DMS79 treated with DMSO at 0.1 percent for 48 hours (cell line): ENCODE data around the gene KRTAP21-1.
"Not testable (repeated sequence)": the region's sequence is repeated elsewhere in the genome, so short reads cannot be mapped to it uniquely, and the experiment has no call there.

ENCODE experiments used
- DNase-seq: peaks from one replicate; lab custom pipeline; 2025; lab: John Stamatoyannopoulos, UW

KRTAP21-1 gene

GRCh38 chr21:30755328-30755727 is at the start of gene KRTAP21-1:
TSS of gene KRTAP21-1 (minus strand) at chr21:30755428. CDS start at chr21:30755378, 50 bp downstream.
- not testable (repeated sequence) for DNase-seq

DNA sequence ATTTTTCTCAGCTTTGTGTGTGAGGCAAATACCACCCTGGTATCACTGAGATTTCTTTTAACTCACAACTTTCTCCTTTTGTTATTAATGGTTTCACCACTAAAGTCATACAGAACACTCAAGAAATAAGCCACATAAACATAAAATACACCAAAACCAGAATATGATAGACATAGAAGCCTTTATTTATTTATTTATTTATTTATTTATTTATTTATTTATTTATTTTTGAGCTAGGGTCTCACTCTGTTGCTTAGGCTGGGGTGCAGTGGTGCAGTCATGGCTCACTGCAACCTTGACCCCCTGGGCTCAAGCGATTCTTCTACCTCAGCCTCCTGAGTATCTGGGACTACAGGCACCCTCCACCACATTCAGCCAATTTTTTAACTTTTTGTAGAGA is 45.4 kb upstream of the KRTAP21-1 start:
- no peak for DNase-seq

- DNase-seq = no peak
These were observed 38.5 kb upstream of the KRTAP21-1 start for GRCh38 chr21:30793581-30794314.

GRCh38 chr21:30779249-30779648 is 24.0 kb upstream of the KRTAP21-1 start:
- DNase-seq = no peak

- no peak for DNase-seq
These were observed 14.7 kb upstream of the KRTAP21-1 start for GRCh38 chr21:30769724-30770431.

GRCh38 chr21:30760776-30761175 is 5.5 kb upstream of the KRTAP21-1 start:
- DNase-seq = no peak

GRCh38 chr21:30758306-30758705 is 3.1 kb upstream of the KRTAP21-1 start:
- no peak for DNase-seq

- no peak for DNase-seq
These were observed 8.1 kb downstream of the KRTAP21-1 start, which contains the start of gene KRTAP21-2 for GRCh38 chr21:30747159-30747558. TSS of gene KRTAP21-2 (minus strand) at chr21:30747259. CDS start at chr21:30747202, 57 bp downstream.

GRCh38 chr21:30740462-30740861 is 14.8 kb downstream of the KRTAP21-1 start:
- no peak for DNase-seq

DNA sequence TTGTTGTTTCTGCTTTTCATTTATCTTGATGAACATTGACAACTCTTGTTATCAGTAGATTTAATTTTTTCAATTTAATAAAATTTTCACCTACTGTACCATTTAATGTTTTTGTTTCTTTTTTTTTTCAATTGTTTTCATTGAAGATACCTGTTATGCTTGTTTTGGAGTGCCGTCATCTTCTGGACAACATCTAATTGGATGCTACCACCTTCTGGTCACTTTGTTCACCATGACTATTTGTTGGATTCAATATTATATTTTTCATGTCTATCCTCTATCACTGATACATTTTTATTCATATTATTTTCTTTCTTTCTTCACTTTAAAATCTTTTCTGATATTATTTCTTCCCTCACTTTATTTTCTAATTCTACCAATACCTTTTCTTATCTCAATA is 22.2 kb downstream of the KRTAP21-1 start:
- no peak for DNase-seq

GRCh38 chr21:30726726-30727125 is 28.5 kb downstream of the KRTAP21-1 start:
- DNase-seq = no peak

DNA sequence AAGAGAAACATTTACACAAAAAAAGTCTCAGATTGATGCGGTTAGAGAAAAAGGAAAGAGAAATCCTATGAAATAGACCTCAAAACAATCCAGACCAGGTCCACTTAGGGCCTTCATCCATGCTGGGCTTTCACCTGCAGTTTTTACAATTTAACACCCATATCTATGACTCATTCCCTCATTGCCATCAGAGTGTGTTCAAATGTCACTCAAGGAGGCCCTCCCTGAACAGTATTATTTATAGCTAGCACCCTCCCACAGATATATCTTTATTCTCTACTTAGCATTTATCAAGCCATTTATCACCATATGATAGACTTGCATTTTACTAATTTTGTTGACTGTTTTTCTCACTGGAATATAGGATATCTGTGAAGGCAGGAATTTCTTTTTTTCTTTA is 35.8 kb downstream of the KRTAP21-1 start:
- no peak for DNase-seq

DNA sequence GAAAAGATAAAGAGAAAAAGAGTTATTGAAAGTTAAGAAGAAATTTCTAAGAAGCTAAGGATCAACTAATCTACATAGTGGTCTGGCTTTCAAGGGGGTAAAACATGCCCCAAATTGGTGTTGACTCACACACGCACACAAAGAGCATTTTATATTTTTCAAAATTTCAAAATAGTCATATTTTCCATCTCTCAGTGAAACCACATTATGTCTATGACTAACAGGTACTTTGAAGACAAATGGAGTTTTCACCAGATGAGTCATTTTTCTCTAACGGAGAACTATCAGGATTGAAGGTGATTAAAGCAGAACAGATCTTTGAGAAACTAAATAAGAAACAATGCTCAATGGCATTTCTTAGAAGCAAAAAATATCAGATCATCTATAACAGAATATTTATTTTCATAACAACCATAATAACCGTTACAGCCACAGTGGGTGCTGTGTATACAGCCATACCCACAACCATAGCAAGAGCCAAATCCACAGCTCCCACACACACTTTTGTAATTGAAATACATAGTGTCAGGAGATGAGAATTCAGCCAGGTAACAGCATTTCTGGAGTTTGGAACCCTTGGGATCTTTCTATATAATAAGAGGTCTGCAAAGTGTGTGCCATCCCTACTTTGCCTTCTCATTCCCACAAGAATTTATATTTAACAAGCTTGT is 36.9 kb downstream of the KRTAP21-1 start, which contains the start of gene KRTAP21-3:
KRTAP21-3 (minus strand) TSS at position 539 of the 671 bp plus-strand sequence; CDS start at position 521, 18 bp downstream.
- no peak for DNase-seq

- no peak for DNase-seq
These were observed 38.1 kb downstream of the KRTAP21-1 start for GRCh38 chr21:30717105-30717504.

DNA sequence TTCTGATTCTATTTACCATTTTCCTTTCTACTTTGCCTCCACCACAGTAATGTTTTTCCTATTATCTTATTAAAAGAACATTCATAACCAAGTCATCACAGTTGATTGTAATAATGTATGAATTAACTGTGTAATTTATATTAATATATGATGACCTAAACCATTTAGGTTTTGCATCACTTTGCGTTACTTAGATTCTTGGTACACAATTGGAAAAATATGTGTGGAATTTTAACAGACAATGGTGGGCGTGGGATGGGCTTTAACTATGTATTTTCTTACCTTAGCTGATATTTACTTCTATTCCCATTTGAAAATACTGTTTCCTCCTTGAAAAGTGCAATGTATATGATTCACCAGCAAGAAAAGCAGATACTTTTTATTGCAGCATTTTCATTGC is 40.3 kb downstream of the KRTAP21-1 start:
- DNase-seq = no peak

GRCh38 chr21:30714456-30714855 is 40.8 kb downstream of the KRTAP21-1 start:
- no peak for DNase-seq

DNA sequence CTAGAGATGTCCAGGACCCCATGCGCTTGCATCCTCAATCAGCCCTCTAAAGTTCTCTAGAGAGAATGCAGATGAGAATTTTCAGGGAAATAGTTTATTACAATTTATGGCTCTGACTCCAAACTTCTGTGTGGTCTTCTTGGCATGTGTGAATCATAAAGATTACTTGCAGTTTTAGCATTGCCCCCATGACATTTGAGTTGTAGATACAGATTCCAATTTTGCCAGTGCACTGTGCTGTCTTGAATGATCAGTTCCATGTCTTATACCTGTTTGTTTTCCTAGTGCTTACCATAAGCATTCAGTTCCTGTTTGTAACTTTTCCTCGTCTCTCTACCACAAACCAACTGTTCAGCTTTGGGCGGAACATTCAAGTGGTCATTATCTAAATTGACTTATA is 41.5 kb downstream of the KRTAP21-1 start:
- no peak for DNase-seq

GRCh38 chr21:30710499-30710898 is 44.7 kb downstream of the KRTAP21-1 start:
- DNase-seq = no peak

DNA sequence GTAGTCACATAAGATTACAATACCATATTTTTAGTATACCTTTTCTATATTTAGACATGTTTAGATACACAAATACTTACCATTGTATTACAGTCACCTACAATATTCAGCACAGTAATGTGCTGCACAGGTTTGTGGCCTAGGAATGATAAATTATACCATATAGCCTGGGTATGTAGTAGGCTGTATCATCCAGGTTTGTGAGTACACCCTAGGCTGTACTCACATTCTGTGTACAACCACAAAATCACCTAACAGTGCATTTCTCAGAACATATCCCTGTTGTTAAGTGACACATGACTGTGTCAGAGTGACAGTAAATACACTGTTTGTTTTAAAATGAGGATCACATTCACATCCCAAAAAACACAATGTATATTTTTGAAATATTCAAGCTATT is 47.8 kb downstream of the KRTAP21-1 start:
- no peak for DNase-seq
